ENCODE measurements around the gene MARVELD3.

DNA sequence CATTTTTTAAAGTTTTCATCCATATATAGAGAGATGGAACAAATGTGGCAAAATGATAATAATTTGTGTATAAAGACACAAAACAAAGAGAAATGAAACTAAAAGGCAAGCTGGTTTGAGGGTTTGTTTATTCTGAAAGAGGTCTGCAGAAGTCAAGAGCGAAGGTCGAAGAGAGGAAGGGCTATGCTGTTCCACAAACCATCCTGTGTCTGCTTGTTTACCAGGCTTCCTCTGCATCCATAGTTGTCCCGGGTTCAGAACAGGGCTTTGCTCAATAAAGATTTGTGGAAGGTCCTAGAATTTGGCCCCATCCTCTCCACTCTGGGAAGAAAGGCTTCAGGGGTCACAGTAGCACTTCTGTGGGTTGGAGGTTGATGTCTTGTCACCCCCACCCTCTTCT, 2.4 kb upstream of the MARVELD3 start:
- TF ChIP-seq, protein P1, sequence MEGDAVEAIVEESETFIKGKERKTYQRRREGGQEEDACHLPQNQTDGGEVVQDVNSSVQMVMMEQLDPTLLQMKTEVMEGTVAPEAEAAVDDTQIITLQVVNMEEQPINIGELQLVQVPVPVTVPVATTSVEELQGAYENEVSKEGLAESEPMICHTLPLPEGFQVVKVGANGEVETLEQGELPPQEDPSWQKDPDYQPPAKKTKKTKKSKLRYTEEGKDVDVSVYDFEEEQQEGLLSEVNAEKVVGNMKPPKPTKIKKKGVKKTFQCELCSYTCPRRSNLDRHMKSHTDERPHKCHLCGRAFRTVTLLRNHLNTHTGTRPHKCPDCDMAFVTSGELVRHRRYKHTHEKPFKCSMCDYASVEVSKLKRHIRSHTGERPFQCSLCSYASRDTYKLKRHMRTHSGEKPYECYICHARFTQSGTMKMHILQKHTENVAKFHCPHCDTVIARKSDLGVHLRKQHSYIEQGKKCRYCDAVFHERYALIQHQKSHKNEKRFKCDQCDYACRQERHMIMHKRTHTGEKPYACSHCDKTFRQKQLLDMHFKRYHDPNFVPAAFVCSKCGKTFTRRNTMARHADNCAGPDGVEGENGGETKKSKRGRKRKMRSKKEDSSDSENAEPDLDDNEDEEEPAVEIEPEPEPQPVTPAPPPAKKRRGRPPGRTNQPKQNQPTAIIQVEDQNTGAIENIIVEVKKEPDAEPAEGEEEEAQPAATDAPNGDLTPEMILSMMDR (IDR thresholded peaks at IDR 0.05) = no peak
- no peak for TF ChIP-seq POLR2A (IDR thresholded peaks at IDR 0.05)
- no peak for TF ChIP-seq EP300 (IDR thresholded peaks at IDR 0.05)

All from ovary (tissue), 3 donors.